Cerebellar nuclear complex (tissue), 1 donor: Measurements from ENCODE around the gene PDLIM4.

Experiments
- DNase-seq, 2 experiments: peaks; one replicate each; lab custom pipeline; 2025; lab: John Stamatoyannopoulos, UW

Gene PDLIM4

DNA sequence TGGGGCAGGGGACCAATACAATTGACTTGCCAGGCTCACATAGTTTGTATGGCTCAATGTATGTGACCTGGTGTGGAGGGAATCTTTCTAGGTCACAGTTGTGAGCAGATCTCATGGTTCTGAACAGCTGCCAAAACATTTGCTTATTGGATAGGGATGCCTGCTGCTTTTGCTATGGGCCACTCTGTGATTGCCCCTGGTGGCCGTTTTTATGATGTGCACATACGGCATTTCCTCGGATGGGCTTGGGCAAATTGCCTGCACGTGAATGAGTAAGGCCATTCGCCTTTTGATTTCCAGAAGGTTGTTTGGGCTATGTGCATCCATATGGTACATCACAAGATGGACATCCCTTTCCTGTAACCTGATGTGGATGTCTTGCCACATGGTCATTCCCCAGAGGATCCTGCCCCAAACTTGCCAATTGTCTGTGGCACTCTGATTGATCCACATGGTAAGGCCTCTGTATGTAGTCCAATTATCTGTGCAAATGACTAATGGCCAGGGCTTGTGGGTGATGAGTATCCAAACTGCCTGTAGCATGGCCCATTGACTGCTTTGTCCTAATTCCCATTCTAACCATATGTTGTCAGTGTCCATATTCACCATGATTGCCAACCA lies 26.0 kb downstream of the PDLIM4 start:
- no peak for DNase-seq

DNA sequence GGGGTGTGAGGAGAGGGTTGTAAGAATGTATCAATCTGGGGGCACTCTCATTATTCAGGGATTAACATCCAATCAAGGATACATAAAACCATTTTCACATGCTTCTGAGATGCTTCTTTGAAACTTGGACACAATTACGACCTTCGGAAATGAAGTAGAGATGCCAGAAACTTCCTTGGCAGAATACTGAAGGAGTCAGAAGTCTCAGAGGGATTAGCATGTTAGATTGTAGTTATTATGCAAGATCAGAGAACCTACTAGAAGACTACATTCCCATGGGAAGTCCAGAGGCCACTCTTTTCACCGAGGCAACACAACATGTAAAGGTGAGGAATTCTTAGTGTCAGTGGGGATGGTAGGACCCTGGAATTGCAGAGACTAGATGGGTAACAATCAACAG lies 31.6 kb downstream of the PDLIM4 start:
- DNase-seq, result no peak

DNA sequence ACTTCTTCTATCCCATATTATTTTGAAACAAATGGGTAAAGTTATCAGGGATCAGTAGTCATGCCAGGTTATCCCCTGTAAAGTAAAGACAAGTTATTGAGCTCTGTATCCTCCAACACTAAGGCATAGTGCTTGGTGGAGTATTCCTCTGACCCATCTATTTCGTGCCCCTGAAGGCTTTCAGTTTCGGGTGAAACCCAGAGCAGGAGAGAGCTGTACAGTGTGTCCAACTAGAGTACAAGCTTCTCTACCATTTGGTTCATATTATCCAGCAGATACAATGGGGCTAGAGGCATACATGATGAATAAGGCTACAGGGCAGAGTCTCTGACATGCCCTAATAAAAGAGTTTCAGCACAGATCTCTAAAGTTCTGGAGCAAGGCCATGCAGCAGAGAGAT lies 33.5 kb downstream of the PDLIM4 start:
- DNase-seq, result no peak

DNA sequence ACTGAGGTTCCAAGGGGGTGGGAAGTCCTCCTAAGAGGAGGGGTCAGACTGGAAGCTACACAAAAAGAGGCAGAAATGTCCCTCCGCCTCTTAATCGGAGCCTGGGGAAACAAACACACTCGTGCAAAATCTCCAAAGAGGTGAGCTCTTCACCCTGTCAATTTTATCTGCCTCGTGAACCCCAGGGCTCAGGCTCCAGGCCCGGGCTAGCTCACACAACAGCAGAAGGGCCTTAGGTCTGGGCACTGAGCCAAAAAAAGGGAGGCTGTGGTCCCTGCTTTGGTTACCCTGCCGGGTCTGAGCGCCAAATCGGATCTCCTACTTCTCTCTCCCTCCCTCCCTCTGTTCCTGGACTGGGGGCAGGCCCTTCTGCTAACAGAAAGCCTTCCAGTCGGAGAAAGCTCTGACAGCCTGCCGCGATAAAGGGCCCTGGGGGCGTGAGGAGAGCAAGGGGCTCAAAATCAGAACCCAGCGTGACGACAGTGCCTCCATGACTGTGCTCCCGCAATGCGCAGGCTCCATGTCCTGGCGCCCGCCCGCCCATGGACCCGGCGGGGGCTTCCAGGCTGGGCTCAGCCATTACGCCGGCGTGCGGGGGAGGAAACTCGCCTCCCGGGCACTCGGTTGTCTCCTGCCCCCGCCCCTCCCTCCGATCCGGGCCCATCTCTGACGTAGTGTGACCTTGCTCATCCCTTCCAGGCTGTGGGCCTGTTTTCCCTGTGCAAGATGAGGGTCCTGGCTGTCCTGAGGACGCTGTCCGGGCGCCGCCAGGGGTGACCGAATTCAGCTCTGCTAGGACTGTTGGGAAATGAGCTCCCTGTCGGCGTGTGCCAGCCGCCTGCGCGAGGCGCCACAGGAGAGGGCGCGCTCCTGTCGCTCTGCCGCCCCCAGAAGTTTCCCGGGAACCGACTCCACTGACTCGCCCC lies 35.8 kb downstream of the PDLIM4 start:
- DNase-seq, result peak; percentile 60 to 70

DNA sequence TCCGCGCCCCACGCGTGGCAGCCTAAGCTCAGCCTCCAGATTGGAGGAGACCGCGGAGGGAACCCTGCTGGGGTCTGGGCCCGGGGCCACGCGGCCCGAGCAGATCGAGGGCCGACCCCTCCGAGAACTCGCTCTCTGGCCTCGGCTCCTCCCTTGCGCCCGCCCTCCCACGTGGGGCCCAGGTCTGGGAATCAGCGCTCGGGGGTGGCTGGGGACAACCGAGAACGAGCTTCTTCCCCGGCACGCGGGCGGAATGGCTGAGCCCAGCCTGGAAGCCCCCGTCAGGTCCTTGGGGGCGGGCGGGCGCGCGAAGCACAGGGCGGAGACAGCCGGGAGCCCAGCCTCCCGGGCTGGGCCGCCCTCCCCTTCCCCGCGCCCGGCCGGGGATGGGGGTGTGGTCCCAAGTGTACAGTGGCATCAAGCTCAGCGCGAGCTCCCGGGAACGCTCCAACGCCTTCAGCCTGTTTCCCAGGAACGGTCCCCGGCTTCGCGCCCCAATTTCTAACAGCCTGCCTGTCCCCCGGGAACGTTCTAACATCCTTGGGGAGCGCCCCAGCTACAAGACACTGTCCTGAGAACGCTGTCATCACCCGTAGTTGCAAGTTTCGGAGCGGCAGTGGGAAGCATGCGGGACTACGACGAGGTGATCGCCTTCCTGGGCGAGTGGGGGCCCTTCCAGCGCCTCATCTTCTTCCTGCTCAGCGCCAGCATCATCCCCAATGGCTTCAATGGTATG lies 36.7 kb downstream of the PDLIM4 start, which contains the start of gene SLC22A4:
TSS of gene SLC22A4 (plus strand) at position 403 of the 736 bp plus-strand sequence. CDS start at position 626, 223 bp downstream.
- DNase-seq, result peak in 1 of 2 experiments; percentile 45

DNA sequence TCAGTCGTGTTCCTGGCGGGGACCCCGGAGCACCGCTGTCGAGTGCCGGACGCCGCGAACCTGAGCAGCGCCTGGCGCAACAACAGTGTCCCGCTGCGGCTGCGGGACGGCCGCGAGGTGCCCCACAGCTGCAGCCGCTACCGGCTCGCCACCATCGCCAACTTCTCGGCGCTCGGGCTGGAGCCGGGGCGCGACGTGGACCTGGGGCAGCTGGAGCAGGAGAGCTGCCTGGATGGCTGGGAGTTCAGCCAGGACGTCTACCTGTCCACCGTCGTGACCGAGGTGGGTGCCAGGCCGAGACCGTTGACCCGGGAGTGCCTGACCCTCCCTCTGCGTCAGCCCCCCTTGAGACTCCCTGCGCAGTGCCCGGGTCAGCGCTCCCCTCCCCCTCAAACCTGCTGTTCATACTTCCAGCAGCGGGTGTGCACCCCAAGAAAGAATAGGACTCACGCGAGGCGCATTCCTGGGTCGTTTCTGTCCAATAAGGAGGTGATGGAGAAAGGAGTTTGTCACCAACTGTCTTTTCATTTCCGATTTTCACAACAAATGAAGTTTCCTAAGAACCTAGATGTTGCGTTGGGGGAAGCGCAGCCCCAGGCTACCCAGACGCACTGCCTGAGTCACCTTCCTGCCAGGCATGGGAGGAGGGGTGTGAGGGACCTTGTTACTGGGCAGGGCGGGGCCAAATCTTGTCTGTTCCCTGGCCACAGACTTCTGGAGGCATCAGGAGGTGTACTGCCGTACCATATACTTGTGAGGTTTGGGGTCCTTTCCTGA lies 37.4 kb downstream of the PDLIM4 start:
- DNase-seq, result no peak

DNA sequence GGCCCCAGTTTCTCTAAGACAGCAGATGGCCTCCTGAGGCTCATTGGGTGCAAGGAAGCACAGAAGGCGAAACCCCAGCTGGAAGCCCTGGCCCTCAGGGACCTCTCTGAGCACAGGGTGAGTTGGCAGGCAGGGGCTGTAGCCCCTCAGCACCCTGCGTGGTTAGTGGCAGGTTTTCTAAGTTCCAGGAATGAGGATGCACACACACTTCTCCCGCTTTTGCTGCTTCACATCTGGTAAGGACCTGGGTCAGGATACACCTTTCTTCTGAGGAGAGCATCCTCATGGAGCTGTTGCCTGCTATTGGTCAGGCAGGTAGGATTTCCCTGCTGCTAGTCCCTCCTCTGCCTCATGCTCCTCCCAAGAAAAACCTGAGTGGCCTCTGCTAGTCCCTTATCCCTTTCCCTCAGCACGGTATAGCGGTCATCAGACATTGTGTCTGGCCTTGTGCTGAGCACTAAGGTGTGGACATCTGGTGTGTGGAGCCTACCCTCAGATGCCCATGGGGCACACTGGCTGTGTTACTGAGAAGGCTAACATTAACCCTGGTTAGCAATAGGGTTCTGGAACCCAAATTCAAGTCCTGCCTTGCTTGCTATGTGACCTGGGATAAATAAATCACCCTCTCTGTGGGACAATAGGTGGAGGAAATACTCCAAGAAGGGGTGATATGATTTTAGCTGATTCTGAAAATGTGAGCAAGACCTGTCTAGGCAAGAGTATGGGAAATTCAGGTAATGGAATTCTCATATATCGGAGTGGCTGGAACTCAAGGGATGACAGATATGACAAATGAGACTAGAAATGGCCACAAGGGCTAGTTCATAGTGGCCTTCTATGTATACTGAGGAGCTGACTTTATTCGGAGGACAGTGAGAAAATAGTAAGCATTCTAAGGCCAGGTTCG lies 38.3 kb downstream of the PDLIM4 start:
- no peak for DNase-seq

DNA sequence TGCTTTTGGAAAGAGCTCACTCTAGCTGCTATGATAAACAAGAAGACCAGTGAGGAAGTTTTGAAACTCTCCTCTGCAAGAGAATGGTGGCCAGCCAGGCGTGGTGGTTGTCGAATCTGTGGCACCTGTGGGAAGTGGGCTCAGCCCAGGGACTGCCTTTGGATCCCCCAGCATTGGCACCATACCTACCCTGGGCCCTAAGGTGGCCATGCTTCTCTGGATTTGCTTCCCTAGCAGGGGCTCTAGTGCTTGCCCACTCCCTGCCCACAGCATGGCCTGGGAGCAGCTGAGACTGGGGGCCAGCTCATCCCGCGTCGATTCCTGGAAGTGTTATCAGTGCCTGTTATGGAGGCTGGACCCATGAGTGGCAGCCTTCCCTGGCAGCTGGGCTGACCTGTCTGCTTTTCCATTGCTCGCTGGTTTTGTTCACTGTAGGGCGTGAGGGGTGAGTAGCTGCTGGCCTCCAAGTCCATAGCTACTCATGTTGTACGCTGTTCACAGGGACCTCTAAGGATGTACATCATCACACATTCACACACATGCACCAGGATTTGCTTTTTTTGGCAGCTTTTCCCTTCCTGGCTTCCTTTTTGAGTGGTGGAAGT lies 39.0 kb downstream of the PDLIM4 start:
- no peak for DNase-seq

DNA sequence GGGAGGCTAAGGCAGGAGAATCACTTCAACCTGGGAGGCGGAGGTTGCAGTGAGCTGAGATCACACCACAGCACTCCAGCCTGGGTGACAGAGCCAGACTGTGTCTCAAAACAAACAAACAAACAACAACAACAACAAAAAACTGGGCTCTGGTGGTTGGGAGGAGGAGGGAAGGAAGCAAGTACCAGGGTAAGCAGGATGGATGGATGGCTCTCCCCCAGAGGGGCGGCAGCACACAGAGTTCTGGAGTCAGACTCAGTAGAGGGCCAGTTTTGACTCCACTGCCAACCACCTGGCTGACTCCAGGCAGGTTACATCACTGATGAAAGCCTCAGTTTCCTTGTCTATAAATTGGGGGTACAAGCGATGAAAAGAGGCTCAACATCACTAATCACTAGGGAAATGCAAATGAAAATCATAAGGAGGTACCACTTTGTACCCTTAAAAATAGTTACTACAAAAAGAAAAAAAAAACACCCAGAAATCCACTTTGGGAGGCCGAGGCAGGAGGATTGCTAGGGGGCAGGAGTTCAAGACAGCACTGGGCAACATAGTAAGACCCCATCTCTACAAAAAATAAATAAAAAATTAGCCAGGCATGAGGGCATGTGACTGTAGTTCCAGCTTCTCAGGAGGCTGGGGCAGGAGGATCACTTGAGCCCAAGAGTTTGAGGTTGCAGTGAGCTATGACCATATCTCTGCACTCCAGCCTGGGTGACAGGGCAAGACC lies 39.9 kb downstream of the PDLIM4 start:
- no peak for DNase-seq

DNA sequence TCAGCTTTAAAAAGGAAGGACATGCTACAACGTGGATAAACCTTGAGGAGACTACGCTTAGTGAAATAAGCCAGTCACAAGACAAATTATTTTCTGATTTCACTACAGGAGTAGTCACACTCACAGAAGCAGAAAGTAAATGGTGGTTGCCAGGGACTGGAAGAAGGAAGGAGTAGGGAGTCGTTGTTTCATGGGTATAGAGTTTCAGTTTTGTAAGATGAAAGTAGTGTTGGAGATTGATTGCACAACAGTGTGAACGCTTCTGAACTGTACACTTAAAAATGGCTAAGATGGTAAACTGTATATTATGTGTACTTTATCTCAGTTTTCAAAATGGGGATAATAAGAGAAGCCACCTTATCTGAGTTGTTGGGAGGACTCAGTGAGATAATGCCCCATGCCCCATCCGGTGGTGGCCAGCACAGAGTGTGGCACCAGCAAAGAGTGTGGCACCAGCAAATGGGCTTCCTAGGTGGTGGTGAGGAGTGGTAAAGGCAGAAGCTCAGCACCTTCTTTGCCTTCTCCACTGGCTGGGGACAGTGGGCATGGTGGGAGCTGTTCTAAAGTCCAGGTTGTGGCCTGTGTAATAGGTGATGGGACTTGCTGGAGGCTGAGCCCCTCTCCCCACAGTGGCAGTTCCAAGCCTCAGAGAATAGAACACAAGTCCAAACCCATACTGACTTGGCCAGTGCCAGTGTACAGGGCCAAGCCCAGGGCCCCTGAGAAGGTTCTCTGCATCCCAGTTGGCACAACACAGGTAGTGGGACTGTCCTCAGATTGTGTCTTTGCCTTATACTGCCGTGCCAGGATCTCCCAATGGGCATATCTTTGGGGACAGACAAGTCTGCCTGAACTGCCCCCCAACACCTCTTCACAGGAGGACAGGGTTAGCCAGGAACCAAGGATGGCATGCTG lies 41.1 kb downstream of the PDLIM4 start:
- DNase-seq, result no peak

DNA sequence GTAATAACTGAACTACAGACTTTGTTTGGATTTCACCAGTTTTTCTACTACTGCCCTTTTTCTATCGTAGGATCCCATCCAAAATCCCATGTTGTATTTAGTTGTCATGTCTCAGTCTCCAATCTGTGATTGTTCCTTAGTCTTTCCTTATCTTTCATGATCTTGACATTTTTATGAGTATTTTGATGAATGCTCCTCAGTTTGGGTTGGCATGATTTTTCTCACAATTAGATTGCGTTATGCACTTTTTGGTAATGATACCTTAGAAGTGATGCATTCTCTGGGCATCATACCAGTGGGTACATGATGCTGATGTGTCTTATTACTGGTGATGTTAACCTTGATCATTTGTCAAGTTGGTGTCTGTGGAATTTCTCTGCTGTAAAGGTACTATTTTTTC lies 42.4 kb downstream of the PDLIM4 start:
- DNase-seq, result no peak

DNA sequence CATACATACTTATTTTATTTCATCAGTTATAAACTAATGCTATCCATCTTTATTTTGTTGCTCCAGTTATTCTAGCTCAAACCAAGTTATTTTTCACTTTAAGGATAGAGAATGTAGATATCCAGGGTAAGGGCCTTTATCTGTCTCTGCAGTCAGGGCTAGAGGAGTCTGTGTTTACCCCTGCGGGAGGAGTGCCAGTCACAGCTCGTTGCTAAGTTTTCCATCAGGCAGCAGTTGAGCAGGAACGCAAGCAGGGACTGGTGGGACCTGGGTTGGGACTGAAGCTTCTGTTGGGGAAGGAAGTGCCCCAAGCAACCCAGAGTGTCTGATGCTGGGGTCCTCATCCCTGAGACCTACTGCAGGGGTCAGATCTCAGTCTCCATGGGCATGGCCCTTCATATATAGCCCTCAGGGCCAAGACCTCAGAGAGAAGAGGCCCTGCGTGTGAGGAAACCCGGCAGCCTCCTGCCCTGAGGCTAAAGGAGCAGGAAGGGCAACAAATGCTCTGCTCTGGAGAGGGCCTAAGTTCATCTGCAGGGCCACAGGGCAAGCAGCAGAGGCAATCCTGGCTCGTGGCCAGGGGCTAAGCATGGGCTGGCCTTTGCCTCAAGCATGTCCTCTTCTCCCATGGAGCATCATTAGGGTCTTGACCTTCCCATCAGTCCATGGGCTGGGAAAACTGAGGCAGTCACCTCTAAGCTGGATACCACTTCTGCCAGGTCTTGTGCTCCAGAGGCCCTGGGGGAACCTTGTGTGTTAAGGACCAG lies 43.3 kb downstream of the PDLIM4 start:
- no peak for DNase-seq

DNA sequence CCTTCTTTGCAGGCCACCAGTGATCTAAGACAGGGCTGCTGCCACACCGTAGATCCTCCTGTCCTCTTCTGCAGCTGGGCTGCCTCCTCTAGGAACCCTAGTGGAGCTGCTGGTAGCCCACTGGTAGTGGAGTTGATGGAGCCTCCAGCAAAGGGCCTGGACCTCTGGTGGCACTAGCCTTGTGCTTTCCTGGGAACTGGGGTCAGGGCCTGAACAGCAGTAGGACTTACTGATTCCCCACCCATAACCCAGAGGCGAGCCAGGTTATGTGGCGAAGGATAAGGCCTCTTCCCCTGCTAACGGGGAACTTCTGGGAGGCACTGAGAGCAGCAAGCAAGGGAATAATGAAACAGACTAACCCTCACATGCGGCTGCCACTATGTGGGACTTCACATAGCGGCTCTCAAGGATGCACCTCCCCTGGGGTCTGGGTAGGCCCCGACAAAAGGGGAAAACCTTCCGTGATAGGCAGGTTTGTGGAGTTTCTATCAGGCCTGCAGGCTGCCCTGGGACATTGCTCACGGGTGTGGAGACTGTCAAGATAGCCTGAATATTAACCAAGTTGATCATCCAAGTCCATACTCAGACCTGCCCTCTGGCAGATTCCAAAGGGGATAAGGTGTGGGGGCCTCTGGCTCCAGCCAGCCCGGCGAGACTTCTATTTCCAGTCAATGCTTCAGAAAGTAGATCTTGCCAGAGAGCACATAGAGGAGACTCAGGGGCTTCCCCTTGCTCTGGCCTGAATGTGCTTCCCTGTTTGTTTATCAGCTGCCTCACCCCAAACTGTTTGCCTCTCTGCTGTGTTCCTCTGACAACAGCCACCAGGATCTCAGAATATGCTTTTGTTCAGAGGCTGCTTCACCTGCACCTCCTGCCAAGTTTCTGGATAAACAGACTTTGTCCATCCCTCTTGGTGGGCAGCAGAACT lies 44.1 kb downstream of the PDLIM4 start:
- DNase-seq, result no peak

DNA sequence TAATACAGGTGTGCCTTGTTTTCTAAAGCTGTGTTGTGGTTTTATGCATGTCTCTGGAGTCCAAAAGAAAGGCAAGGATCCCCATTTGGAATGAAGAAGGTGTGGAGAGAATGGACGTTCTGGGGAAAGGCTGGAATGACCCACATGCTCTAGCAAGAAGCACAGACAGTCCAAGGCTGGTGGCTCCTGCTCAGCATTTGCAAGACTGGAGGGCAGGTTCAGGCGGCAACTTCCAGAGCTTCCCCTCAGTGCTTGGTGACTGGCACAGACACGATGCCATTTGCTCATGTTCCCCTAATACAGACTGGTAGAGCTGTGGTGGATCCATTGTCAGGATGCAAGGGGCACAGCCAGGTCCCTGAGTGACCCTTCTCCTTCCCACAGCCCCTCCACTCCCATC lies 44.9 kb downstream of the PDLIM4 start:
- DNase-seq, result no peak

DNA sequence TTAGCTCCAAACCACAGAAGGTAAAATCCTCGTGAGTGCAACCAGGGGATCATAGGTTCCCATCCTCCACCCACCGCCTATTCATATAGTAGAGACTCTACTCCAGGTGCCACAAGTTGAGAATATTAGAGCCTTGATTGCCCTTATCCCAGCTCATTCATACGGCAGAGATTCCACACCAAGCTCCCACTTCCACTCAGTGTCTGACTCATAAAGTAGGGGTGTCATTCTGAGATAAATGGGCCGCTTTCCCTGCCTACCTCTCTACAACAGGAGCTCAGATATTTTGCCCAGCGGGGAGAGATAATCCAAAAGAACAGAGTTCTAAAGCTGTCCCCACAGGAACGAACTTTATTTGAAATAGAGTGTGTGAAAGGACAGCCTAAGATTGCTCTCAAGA lies 46.1 kb downstream of the PDLIM4 start:
- DNase-seq, result no peak

DNA sequence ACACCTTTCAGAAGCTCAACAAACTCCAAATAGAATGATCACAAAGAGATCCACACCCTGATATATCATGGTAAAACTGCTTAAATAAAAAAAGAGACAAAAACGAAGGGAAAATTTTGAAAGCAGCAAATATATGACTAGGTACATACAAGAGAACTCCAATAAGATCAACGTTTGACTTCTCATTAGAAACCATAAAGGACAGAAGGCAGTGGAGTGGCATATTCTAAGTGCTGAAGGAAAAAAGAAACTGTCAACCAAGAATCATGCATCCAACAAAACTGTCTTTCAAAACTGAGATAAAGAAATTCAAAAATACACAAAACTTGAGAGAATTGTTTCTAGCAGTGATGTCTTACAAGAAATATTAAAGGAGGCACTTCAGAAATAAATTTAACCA lies 47.9 kb downstream of the PDLIM4 start:
- DNase-seq, result no peak

DNA sequence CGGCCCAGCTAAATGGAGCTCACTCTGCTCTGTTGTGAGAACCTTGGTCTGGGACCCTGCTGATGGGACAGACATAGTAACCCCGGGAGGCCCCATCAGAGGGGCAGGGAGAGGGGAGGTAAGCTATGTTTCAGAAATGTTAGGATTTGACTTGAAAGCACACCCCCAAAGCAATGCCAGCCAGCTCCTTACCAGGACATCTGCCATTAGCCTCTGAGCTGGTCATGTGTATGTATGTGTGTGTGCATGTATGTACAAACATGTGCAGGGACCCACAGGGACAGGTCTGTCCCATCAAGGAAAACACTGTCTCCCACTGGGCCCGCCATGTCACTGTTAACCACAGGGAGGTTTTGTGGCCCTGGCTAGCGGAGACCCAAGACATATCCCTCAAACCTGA lies 51.2 kb downstream of the PDLIM4 start:
- no peak for DNase-seq
